ENCODE results near the gene STMN1.

The STMN1 gene

DNA sequence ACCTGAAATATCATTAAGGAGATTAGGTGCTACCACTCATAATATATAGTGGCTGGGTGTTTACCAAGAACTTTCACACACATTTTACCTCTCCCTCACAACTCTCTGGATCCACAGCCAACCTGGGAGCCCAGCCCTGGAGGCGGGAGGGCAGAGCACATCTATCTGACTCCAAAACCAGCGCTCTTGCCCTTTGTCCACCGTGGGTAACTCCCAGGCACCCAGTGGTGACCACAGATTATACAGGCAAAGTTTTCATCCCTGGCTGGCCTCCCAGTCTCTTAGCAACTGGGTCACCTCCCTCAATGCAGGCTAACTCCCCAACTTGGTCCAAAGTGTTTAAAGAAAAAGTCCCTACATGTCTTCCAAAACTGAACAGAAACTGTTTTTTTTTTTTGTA lies 33.1 kb downstream of the STMN1 start:
- H3K9me3 ChIP-seq (ENCODE audit: insufficient read depth, low read depth, low read length) = no peaks in the 10 kb centered on the region
- no peaks in the 10 kb centered on the region for H3K36me3 ChIP-seq (ENCODE audit: insufficient read depth, low read length)
- no peaks in the 10 kb centered on the region for H3K79me2 ChIP-seq (ENCODE audit: insufficient read depth, low read length)
- no peak overlapping the region for H3K4me2 ChIP-seq (ENCODE audit: low read depth, low read length, poor library complexity, severe bottlenecking)
- TF ChIP-seq EZH2phosphoT487 (IDR thresholded peaks at IDR 0.05; ENCODE audit: borderline replicate concordance) = no peak
- TF ChIP-seq, protein P1, sequence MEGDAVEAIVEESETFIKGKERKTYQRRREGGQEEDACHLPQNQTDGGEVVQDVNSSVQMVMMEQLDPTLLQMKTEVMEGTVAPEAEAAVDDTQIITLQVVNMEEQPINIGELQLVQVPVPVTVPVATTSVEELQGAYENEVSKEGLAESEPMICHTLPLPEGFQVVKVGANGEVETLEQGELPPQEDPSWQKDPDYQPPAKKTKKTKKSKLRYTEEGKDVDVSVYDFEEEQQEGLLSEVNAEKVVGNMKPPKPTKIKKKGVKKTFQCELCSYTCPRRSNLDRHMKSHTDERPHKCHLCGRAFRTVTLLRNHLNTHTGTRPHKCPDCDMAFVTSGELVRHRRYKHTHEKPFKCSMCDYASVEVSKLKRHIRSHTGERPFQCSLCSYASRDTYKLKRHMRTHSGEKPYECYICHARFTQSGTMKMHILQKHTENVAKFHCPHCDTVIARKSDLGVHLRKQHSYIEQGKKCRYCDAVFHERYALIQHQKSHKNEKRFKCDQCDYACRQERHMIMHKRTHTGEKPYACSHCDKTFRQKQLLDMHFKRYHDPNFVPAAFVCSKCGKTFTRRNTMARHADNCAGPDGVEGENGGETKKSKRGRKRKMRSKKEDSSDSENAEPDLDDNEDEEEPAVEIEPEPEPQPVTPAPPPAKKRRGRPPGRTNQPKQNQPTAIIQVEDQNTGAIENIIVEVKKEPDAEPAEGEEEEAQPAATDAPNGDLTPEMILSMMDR (conservative IDR thresholded peaks at IDR 0.05; ENCODE audit: low read length) = no peak
- H2AFZ ChIP-seq (ENCODE audit: low read length) = no peak overlapping the region
- H3K4me3 ChIP-seq (ENCODE audit: low read length, poor library complexity, severe bottlenecking) = no peak overlapping the region
- H3K27me3 ChIP-seq (ENCODE audit: insufficient read depth, low read length, poor library complexity, severe bottlenecking) = no peaks in the 10 kb centered on the region
- H3K9ac ChIP-seq (ENCODE audit: low read depth, low read length, poor library complexity, severe bottlenecking) = no peak overlapping the region
- H3K4me1 ChIP-seq (ENCODE audit: insufficient read depth, low read length, poor library complexity, severe bottlenecking) = peaks cover 13% of the 10 kb centered on the region
- no peaks in the 10 kb centered on the region for H3F3A ChIP-seq (ENCODE audit: low read depth)
- H4K20me1 ChIP-seq (ENCODE audit: insufficient read depth, low read length, poor library complexity, severe bottlenecking) = no peaks in the 10 kb centered on the region
- no peaks in the 10 kb centered on the region for H3K9me2 ChIP-seq (replicated peaks; ENCODE audit: low read depth, low read length)

DNA sequence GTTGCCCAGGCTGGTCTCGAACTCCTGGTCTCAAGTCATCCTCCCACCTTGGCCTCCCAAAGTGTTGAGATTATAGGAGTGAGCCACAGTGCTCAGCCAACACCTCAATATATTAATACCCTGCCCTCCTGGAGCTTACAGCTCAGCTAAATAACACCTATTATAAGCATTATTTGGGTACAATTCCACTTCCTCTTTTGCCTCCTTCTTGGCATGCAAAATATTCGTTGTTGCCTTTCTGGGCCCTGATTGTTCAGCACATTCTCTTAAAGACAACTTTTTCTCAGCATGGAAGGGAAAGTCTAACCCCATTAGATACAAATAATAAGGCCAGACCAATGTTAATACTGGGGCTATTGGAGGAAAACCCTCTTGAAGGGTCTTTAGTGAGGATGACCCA lies 33.5 kb downstream of the STMN1 start:
- peaks cover 13% of the 10 kb centered on the region for H3K4me1 ChIP-seq (ENCODE audit: insufficient read depth, low read length, poor library complexity, severe bottlenecking)
- no peaks in the 10 kb centered on the region for H3K79me2 ChIP-seq (ENCODE audit: insufficient read depth, low read length)
- H4K20me1 ChIP-seq (ENCODE audit: insufficient read depth, low read length, poor library complexity, severe bottlenecking) = no peaks in the 10 kb centered on the region
- H3K9me2 ChIP-seq (replicated peaks; ENCODE audit: low read depth, low read length) = no peaks in the 10 kb centered on the region
- no peaks in the 10 kb centered on the region for H3K36me3 ChIP-seq (ENCODE audit: insufficient read depth, low read length)
- H3F3A ChIP-seq (ENCODE audit: low read depth) = no peaks in the 10 kb centered on the region
- no peak overlapping the region for H2AFZ ChIP-seq (ENCODE audit: low read length)
- TF ChIP-seq EZH2phosphoT487 (IDR thresholded peaks at IDR 0.05; ENCODE audit: borderline replicate concordance) = no peak
- TF ChIP-seq, protein P1 (conservative IDR thresholded peaks at IDR 0.05; ENCODE audit: low read length) = no peak
- no peak overlapping the region for H3K4me3 ChIP-seq (ENCODE audit: low read length, poor library complexity, severe bottlenecking)
- no peaks in the 10 kb centered on the region for H3K9me3 ChIP-seq (ENCODE audit: insufficient read depth, low read depth, low read length)
- H3K4me2 ChIP-seq (ENCODE audit: low read depth, low read length, poor library complexity, severe bottlenecking) = no peak overlapping the region
- H3K27me3 ChIP-seq (ENCODE audit: insufficient read depth, low read length, poor library complexity, severe bottlenecking) = no peaks in the 10 kb centered on the region
- H3K9ac ChIP-seq (ENCODE audit: low read depth, low read length, poor library complexity, severe bottlenecking) = no peak overlapping the region

DNA sequence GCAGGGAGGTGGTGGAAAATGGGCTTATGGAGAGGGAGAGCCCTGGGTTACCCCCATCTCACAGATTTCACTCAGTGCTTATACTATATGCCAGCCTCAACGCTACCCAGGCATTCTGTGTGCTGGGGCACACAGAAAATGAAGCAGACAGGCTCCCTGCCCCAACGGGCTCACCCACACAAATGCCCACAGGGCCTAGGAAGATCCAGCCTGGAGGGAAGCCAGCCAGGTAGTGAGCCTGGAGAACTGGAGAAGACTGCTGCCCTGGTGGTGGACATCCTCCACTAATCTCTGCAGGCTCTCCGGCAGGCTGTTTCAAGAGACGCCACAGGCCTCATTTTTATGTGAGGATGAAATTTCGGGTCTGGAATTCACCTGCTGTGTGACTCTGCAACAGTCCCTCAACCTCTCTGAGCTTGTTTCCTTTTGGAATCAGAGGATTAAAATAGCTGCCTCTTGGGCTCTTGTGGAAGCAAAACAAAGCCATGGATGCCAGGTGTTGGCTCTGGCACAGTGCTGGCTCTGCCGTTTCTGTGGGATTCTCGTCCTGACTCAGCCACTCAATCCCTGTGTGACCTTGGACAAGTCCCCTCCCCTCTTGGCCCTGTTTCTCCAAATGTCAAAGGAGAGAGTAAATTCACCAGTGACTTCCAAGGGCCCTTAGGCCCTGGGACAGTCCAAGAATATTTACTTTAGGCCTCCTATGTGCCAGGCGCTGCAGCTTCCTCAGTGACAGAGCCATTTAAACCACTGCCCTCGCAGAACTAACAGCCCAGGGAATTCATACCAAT lies 34.3 kb downstream of the STMN1 start:
- no peaks in the 10 kb centered on the region for H3F3A ChIP-seq (ENCODE audit: low read depth)
- no peaks in the 10 kb centered on the region for H3K27me3 ChIP-seq (ENCODE audit: insufficient read depth, low read length, poor library complexity, severe bottlenecking)
- H3K4me1 ChIP-seq (ENCODE audit: insufficient read depth, low read length, poor library complexity, severe bottlenecking) = peaks cover 13% of the 10 kb centered on the region
- no peak overlapping the region for H2AFZ ChIP-seq (ENCODE audit: low read length)
- no peaks in the 10 kb centered on the region for H3K79me2 ChIP-seq (ENCODE audit: insufficient read depth, low read length)
- no peak for TF ChIP-seq EZH2phosphoT487 (IDR thresholded peaks at IDR 0.05; ENCODE audit: borderline replicate concordance)
- TF ChIP-seq, protein P1 (conservative IDR thresholded peaks at IDR 0.05; ENCODE audit: low read length) = no peak
- H3K4me3 ChIP-seq (ENCODE audit: low read length, poor library complexity, severe bottlenecking) = no peak overlapping the region
- H3K9me2 ChIP-seq (replicated peaks; ENCODE audit: low read depth, low read length) = no peaks in the 10 kb centered on the region
- H3K36me3 ChIP-seq (ENCODE audit: insufficient read depth, low read length) = no peaks in the 10 kb centered on the region
- H3K9me3 ChIP-seq (ENCODE audit: insufficient read depth, low read depth, low read length) = no peaks in the 10 kb centered on the region
- H3K4me2 ChIP-seq (ENCODE audit: low read depth, low read length, poor library complexity, severe bottlenecking) = no peak overlapping the region
- H3K9ac ChIP-seq (ENCODE audit: low read depth, low read length, poor library complexity, severe bottlenecking) = no peak overlapping the region
- H4K20me1 ChIP-seq (ENCODE audit: insufficient read depth, low read length, poor library complexity, severe bottlenecking) = no peaks in the 10 kb centered on the region

Measured in Loucy (cell line).